ENCODE results near the gene XNDC1N.
"Not testable (repeated sequence)": the region's sequence is repeated elsewhere in the genome, so short reads cannot be mapped to it uniquely, and the experiment has no call there.

Gene XNDC1N

GRCh38 chr11:71908218-71908617 is 20.2 kb downstream of the XNDC1N start:
- H3K27me3 ChIP-seq (ENCODE audit: control insufficient read depth, insufficient read depth, low read length) = no peaks in the 10 kb centered on the region
- H3K4me1 ChIP-seq (ENCODE audit: control insufficient read depth, insufficient read depth, low read length) = no peaks in the 10 kb centered on the region; the same call in 1 of the 2 replicates
- H3K27ac ChIP-seq (ENCODE audit: low read depth, low read length) = no peak overlapping the region
- no peak overlapping the region for H3K4me3 ChIP-seq (ENCODE audit: low read depth, low read length)
- no peaks in the 10 kb centered on the region for H3K9me3 ChIP-seq (ENCODE audit: control insufficient read depth, insufficient read depth, low read depth, low read length)
- H3K9ac ChIP-seq (ENCODE audit: low read length) = no peak overlapping the region
- H3K36me3 ChIP-seq (ENCODE audit: control insufficient read depth, insufficient read depth, low read length) = no peaks in the 10 kb centered on the region; the same call in 1 of the 2 replicates

GRCh38 chr11:71901137-71901536 is 27.3 kb downstream of the XNDC1N start:
- not testable (repeated sequence) for H3K27ac ChIP-seq (ENCODE audit: low read depth, low read length); H3K9me3 ChIP-seq (ENCODE audit: control insufficient read depth, insufficient read depth, low read depth, low read length); H3K9ac ChIP-seq (ENCODE audit: low read length); H3K4me1 ChIP-seq (ENCODE audit: control insufficient read depth, insufficient read depth, low read length); H3K27me3 ChIP-seq (ENCODE audit: control insufficient read depth, insufficient read depth, low read length); H3K4me3 ChIP-seq (ENCODE audit: low read depth, low read length); H3K36me3 ChIP-seq (ENCODE audit: control insufficient read depth, insufficient read depth, low read length)

GRCh38 chr11:71895961-71896360 is 32.4 kb downstream of the XNDC1N start:
- Histone ChIP-seq H3K27ac (ENCODE audit: low read depth, low read length) (no peak overlapping the region), H3K4me3 (ENCODE audit: low read depth, low read length) (no peak overlapping the region)

GRCh38 chr11:71889181-71889872 is 39.1 kb downstream of the XNDC1N start:
- H3K36me3 ChIP-seq (ENCODE audit: control insufficient read depth, insufficient read depth, low read length); H3K27me3 ChIP-seq (ENCODE audit: control insufficient read depth, insufficient read depth, low read length); H3K9me3 ChIP-seq (ENCODE audit: control insufficient read depth, insufficient read depth, low read depth, low read length); H3K9ac ChIP-seq (ENCODE audit: low read length); H3K27ac ChIP-seq (ENCODE audit: low read depth, low read length); H3K4me3 ChIP-seq (ENCODE audit: low read depth, low read length): not testable (repeated sequence)
- peaks cover 12% of the 10 kb centered on the region for H3K4me1 ChIP-seq (ENCODE audit: control insufficient read depth, insufficient read depth, low read length)

More at GRCh38 chr11:71895961-71896360, 32.4 kb downstream of the XNDC1N start:
- Histone ChIP-seq H3K9ac (ENCODE audit: low read length) (no peak overlapping the region), H3K27me3 (ENCODE audit: control insufficient read depth, insufficient read depth, low read length) (no peaks in the 10 kb centered on the region), H3K4me1 (ENCODE audit: control insufficient read depth, insufficient read depth, low read length) (no peaks in the 10 kb centered on the region), H3K36me3 (ENCODE audit: control insufficient read depth, insufficient read depth, low read length) (no peaks in the 10 kb centered on the region), H3K9me3 (ENCODE audit: control insufficient read depth, insufficient read depth, low read depth, low read length) (no peaks in the 10 kb centered on the region)

- H3K9me3 ChIP-seq (ENCODE audit: control insufficient read depth, insufficient read depth, low read depth, low read length); H3K36me3 ChIP-seq (ENCODE audit: control insufficient read depth, insufficient read depth, low read length); H3K27me3 ChIP-seq (ENCODE audit: control insufficient read depth, insufficient read depth, low read length); H3K27ac ChIP-seq (ENCODE audit: low read depth, low read length); H3K9ac ChIP-seq (ENCODE audit: low read length); H3K4me3 ChIP-seq (ENCODE audit: low read depth, low read length): not testable (repeated sequence)
- H3K4me1 ChIP-seq (ENCODE audit: control insufficient read depth, insufficient read depth, low read length) = peaks cover 12% of the 10 kb centered on the region
Observed at GRCh38 chr11:71888335-71889010, 39.9 kb downstream of the XNDC1N start.

- peaks cover 12% of the 10 kb centered on the region for H3K4me1 ChIP-seq (ENCODE audit: control insufficient read depth, insufficient read depth, low read length)
- H3K9me3 ChIP-seq (ENCODE audit: control insufficient read depth, insufficient read depth, low read depth, low read length); H3K27ac ChIP-seq (ENCODE audit: low read depth, low read length); H3K4me3 ChIP-seq (ENCODE audit: low read depth, low read length); H3K9ac ChIP-seq (ENCODE audit: low read length); H3K36me3 ChIP-seq (ENCODE audit: control insufficient read depth, insufficient read depth, low read length); H3K27me3 ChIP-seq (ENCODE audit: control insufficient read depth, insufficient read depth, low read length): not testable (repeated sequence)
Observed at GRCh38 chr11:71885806-71886205, 42.6 kb downstream of the XNDC1N start.

All from HUES6 (cell line).